T-helper 2 cell (primary cell): Measurements from ENCODE around the gene CD19.
"Not testable (repeated sequence)": the region's sequence is repeated elsewhere in the genome, so short reads cannot be mapped to it uniquely, and the experiment has no call there.

Source experiments
- DNase-seq, 5 experiments: peaks; one replicate each; pipeline versions ENCODE4 v3.0.0 to v3.0.0-alpha.2; 2012 to 2022
- total RNA-seq, 2 donors: gene quantifications; one replicate each; lab custom pipeline; 2026; lab: John Stamatoyannopoulos, UW

Gene CD19
- total RNA-seq = 0 to 0.07 reads per million in 2 donors

- no peak for DNase-seq
These were observed at the start of gene CD19 for GRCh38 chr16:28931801-28932225. Gene CD19 (plus strand): TSS chr16:28931971. CDS start chr16:28932001, 30 bp downstream.

GRCh38 chr16:28882551-28883160 lies 49.1 kb upstream of the CD19 start:
- DNase-seq = no peak

DNA sequence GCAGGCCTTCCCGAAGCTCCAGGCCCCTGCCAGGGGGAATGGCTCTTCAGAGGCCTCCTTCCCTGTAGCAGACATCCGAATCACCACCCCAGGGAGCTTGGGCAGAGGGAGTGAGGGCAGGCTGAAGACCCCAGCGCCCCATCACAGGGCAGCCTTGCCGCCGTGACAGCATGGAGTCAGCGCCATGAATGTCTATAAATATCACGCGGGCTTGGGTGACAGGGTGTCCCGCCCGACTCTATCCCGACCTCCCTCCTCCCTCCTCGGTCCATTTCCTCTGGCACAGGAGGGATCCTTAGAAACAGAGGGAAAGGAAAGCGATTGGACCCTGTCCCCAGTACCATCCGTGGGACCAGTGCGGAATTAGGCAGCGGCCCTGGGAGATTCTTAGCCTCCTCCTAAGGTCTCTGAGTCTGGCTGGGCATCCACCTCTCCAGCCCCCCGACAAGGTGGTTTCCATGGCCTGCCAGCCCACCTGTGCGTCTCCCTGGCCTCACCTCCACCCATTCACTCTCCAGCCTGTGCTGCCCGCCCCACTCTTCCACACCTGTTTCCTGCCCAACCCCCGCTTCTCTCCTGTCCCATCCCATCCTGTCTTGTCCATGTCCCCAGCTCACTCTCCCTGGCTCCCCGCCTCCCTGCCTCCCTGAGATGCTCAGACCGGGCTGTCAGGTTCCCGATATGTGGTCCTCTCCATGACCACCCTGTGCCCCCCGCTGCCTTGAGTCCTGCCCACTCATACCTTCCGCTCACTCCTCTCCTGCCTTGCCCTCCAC lies 48.4 kb upstream of the CD19 start:
- no peak for DNase-seq

GRCh38 chr16:28884045-28884444 lies 47.7 kb upstream of the CD19 start:
- no peak for DNase-seq

DNA sequence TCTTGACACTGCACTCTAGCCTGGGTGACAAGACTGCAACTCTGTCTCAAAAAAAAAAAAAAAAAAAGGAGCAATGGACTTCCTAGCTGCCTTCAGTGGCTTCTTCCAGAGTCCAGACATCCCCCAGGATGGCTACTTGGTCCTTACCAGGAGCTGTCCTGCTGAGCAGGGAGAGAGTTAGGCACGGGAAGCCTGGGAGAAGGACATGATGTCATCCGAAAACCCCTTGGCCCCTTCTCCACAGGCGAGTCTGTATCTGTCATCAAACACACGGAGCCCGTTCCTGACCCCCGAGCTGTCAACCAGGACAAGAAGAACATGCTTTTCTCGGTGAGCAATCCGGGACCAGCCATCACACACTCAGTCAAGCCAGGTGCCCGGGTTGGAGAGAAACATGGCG lies 44.8 kb upstream of the CD19 start:
- no peak for DNase-seq

- not testable (repeated sequence) for DNase-seq
These were observed 41.4 kb upstream of the CD19 start for GRCh38 chr16:28890355-28890754.

DNA sequence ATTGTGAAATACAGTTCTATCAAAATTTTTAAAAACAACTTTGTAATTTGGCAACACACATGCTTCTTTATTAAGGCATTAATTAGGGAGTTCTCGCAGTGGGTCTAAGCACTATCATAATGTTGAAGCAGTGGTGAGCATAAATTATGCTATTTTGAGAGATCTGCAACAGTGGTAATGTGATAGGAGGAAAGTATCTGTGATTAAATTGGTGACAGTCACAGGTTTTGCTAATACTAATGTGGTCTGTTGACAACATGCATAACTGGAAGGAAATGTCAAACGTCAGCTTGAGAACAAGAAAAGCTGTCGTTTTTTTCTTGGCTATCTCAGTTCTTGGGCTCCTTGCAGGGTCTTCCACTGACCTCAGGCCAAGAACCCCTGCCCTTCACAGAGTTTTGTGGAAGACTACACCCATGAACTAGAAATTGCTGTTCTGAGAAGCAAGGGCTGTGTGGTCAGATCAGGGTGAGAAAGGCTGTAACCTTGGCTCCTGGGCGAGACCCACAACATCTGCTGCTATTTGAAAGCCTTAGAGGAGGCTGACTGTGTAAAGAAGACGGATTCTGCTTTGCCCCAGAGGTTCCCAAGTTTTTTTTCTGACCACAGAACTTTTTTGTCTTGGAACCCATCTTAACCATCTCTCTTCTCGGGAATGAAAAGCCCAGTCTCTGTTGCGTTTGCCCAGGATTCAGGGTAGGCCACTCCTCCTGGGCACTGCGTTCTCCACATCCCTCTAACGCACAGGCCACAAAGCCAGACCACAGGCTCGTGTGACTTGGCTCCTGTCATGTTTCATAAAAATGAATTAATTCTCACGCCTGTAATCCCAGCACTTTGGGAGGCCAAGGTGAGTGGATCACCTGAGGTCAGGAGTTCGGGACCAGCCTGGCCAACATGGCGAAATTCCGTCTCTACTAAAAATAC lies 39.5 kb upstream of the CD19 start:
- no peak for DNase-seq

DNA sequence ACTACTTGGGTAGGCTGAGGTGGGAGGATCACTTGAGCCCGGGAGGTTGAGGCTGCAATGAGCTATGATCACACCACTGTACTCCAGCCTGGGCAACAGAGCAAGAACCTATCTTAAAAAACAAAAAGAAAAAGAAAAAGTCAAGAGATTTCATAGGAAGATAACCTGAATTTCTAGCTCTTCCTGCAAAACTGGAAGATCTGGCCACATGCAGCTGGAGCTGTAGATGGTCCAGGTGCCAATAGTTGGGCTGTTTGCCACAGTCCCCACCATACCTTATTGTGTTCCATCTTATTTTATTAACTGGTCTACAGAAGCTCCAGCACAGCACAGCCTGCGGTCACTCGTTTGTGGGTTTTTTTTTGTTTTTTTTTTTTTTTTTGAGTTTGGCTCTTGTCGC lies 38.5 kb upstream of the CD19 start:
- no peak for DNase-seq

- no peak for DNase-seq
These were observed 36.2 kb upstream of the CD19 start for GRCh38 chr16:28895609-28896008.

DNA sequence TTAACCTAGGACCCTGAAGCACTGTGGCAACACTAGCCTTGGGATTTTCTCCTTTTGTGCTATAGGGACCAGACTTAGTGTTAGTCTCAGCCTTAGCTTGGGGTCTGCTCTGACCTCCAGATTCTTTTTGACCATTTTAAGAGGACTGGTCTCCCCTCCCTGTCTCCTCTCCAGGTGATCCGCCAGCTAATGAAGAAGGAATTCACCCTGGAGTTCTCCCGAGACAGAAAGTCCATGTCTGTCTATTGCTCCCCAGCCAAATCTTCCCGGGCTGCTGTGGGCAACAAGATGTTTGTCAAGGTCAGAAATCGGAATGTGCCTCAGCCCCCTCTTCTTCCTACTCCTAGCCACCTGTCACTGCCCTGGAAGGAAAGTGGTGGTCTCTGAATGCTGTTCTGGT lies 33.9 kb upstream of the CD19 start:
- DNase-seq = no peak

- DNase-seq = no peak
These were observed 33.5 kb upstream of the CD19 start for GRCh38 chr16:28898266-28898665.

DNA sequence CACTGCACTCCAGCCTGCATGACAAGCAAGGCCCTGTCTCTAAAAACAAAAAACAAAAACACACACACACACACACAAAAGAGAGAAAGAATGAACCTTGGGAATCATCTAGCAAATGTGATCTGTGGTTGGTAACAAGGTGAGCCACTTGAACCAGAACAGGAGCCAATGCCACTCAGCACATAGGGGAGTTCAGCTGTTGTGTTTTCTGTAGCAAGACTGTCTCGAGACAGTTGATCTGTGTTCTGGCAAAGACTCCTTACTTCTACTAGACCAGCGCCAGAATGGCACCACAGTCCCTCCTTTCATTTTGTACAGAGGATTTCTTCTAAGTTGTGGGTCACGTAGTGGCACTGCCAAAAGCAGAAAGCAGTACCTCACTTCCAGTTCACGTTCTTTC lies 32.8 kb upstream of the CD19 start:
- no peak for DNase-seq

GRCh38 chr16:28899882-28900590 lies 31.7 kb upstream of the CD19 start:
- no peak for DNase-seq

GRCh38 chr16:28900601-28901000 lies 31.2 kb upstream of the CD19 start:
- no peak for DNase-seq

GRCh38 chr16:28901862-28902261 lies 29.9 kb upstream of the CD19 start:
- DNase-seq = no peak

GRCh38 chr16:28902909-28903308 lies 28.9 kb upstream of the CD19 start:
- no peak for DNase-seq

DNA sequence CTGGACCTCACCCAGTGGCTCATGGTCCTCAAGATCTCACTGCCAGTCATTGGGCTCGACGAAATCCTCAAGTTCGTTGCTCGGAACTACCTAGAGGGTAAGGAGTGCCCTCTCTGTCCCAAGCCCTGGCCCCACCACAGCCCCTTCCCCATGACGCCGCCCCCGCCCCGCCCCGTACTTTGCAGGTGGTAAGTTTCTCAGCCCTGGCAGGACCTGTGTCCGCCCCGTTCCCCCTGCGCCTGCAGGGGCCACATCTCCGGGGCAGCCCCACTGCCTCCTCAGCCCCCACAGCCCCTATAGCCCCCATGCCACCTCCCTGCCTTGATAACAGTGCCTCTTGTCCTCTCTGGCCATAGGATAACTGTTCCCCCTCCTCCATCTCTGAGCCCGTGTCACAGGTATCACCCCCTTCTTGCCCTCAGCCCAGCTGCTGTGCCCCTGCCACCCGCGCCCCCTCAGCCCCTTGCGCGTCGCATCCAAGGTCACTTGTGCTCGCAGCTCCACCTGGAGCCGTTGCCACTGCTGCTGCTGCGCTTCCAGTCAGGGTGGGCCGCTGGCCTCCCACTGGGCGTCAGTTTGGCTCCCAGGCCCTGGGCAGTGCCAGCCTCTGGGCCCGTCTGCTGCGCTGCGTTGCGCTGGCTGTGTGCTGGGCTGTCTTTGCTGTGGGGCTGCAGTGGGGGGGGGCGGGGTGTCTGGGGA lies 28.3 kb upstream of the CD19 start:
- no peak for DNase-seq

- DNase-seq = no peak
These were observed 27.4 kb upstream of the CD19 start for GRCh38 chr16:28904363-28904762.

DNA sequence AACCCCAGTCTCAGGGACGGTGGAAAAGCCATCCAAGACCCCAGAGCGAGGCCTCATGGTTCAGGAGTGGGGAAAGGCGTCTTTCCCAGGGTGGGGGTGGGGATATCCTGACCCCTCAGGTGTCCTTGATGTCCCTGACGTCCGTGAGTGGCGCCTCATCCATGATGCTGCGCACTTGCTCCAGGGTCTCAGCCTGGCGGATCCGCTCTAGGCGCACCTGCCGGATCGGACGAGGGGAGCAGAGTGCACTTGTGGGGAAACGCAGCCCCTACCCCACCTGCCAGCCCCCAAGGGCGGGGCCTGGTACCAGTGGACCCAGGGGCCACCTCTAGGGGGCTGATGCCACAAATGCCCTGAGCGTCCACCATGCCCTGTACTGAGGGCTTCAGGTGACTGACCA lies 26.9 kb upstream of the CD19 start:
- DNase-seq = no peak

DNA sequence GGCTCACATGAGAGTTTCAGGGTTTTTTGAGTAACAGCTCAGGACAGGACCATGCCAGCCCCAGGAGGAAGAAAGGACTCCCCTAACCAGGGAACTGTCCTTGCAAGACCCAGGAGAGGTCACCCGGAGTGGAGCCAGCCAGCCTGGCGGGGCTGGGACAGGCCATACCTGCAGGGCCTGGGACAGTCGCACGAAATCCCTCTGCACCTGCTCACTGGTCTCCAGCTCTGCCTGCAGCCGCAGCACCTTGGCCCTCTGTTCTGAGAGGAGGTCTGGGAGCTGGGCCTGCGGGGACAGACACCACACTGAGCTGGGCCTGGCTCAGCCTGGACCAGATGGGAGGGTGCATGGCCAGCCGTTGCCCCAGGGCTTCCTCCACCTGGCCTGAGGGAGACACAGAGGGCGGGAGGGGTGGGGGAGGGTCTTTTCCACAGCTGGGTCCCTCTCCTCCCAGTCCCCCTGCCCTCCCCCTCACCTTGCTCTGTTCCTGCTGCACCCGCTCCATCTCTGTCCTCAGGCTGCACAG lies 26.5 kb upstream of the CD19 start:
- no peak for DNase-seq

GRCh38 chr16:28905800-28906372 lies 25.9 kb upstream of the CD19 start:
- no peak for DNase-seq
